AG10803 (cell line): Measurements from ENCODE around the gene EHF.

ENCODE experiments used
- DNase-seq: peaks from one replicate; pipeline ENCODE4 v3.0.0; 2010; ENCODE audit warnings: low read depth
- H3K4me3 ChIP-seq: 2 replicates; pipeline ENCODE4 v1.5.1; 2011; ENCODE audit warnings: mild to moderate bottlenecking, low read length, control low read depth
- CTCF ChIP-seq: conservative IDR thresholded peaks from 2 replicates; pipeline ENCODE4 v1.5.1; 2011; ENCODE audit warnings: mild to moderate bottlenecking, low read length, control low read depth, inconsistent platforms

EHF gene

GRCh38 chr11:34638897-34639296 lies 18.0 kb downstream of the EHF start:
- H3K4me3 ChIP-seq, result no peak overlapping the region
- no peak for TF ChIP-seq CTCF
- DNase-seq, result no peak

DNA sequence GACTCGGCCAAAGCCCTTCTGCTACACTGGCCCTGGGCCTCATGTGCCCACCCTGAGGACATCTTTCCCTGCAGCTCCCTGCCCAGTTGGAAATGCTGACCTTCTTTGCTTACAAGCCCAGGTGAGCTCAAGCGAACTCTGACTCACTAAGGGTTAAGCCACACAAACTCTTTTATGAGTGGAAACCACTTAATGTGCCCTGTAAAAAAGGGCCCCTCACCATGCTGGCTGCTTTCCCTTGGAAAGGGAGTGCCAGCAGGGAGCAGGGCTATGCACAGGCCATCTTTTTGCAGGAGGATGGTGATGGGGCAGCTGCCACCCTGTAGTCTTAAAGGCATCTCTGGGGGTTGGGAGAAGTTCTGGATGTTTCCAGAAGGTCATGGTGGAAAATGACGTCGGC lies 18.7 kb downstream of the EHF start:
- no peak for TF ChIP-seq CTCF
- H3K4me3 ChIP-seq, result no peak overlapping the region
- no peak for DNase-seq

GRCh38 chr11:34640050-34640923 lies 19.4 kb downstream of the EHF start:
- TF ChIP-seq CTCF, result no peak
- DNase-seq, result no peak
- H3K4me3 ChIP-seq, result no peak overlapping the region

- TF ChIP-seq CTCF, result no peak
- H3K4me3 ChIP-seq, result no peak overlapping the region
- DNase-seq, result no peak
Observed at GRCh38 chr11:34640924-34641275, 20.0 kb downstream of the EHF start.

GRCh38 chr11:34641456-34641855 lies 20.6 kb downstream of the EHF start:
- H3K4me3 ChIP-seq, result no peak overlapping the region
- TF ChIP-seq CTCF, result no peak
- no peak for DNase-seq

DNA sequence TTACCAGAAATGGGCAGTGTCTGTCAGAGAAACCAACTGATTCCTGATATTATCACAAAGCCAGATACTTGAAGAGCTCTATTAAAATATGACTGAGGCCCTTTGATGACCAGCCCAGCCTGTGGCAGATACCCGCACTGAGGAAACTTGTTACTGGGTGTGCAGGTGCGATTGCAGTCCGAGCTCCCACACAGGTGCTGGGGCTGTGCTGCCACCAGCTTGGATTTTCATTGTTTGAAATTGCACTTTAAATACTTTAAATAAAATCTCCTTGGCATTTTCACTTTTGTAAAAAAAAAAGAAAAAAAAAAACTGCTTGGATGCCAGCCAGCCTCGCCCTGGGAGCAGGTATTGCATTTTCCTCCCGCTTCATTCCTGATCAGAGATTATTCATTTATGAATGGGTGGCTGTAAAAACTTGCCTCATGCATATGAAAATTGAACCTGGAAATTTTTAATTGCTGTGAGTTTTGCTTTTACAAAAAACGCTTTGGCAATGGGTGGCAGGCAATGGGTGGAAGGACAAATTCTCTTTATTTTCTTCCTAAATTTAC lies 21.2 kb downstream of the EHF start:
- no peak for DNase-seq
- TF ChIP-seq CTCF, result no peak
- H3K4me3 ChIP-seq, result no peak overlapping the region

DNA sequence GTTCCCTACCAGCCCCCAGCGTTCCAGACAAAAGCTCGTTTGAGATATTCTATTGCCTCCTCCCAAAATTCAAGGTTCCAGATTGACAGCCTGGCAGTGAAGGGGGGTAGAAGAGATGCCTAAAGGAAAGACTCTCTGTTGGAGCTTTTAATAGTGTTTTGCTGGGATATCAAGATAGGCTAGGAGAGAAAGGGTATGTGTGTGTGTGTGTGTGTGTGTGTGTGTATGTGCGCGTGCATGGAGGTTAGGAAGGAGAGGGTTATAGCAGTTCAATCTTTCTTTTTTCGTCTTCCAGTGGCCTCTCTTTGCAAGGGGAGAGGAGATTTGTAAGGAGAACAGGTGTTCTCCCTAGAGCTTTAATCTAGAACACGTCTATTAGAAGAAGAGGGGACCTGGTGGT lies 22.0 kb downstream of the EHF start:
- no peak for DNase-seq
- H3K4me3 ChIP-seq, result no peak overlapping the region
- TF ChIP-seq CTCF, result no peak
